NCI-H1105 (cell line): ENCODE measurements around the gene POLR3E.
"Not testable (repeated sequence)": the region's sequence is repeated elsewhere in the genome, so short reads cannot be mapped to it uniquely, and the experiment has no call there.

Experiments
- DNase-seq: peaks from one replicate; lab custom pipeline; 2025; lab: John Stamatoyannopoulos, UW

Gene POLR3E

GRCh38 chr16:22366371-22366770 is 69.2 kb downstream of the POLR3E start:
- DNase-seq: no peak

DNA sequence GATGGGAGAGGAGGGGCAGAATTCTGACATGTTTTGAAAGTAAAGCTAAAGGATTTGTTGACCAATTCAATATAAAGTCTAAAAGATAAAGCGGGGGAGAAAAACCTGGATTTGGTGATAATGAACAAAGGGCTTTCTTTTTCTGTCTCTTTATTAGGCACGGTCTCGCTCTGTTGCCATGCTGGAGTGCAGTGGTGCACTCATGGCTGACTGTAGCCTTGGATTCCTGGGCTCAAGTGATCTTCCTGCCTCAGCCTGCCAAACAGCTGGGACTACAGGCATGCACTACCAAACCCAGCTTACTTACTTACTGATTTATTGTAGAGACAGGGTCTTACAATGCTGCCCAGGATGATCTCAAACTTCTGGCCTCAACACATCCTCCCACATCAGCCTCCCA is 69.7 kb downstream of the POLR3E start:
- DNase-seq: no peak

DNA sequence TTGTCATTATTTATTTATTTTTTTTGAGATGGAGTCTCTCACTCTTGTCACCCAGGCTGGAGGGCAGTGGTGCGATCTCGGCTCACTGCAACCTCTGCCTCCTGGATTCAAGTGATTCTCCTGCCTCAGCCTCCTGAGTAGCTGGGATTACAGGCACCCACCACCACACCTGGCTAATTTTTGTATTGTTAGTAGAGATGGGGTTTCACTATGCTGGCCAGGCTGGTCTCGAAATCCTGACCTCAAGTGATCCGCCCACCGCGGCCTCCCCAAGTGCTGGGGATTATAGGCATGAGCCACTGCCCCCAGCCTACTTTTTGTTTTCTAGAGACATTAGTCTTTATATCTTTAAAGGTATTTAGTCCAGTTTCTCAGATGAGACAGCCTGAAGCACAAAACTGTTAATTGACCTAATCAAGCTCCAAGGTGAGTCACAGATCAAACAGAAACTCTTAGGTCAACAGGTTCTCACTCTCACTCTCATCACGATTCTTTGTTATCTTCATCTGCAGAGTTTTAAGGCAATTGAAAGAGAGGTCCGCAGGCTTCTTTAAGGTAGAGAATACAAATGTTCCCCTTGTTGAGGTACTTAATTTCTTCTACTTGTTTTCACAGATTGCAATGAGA is 71.1 kb downstream of the POLR3E start:
- DNase-seq: not testable (repeated sequence)

DNA sequence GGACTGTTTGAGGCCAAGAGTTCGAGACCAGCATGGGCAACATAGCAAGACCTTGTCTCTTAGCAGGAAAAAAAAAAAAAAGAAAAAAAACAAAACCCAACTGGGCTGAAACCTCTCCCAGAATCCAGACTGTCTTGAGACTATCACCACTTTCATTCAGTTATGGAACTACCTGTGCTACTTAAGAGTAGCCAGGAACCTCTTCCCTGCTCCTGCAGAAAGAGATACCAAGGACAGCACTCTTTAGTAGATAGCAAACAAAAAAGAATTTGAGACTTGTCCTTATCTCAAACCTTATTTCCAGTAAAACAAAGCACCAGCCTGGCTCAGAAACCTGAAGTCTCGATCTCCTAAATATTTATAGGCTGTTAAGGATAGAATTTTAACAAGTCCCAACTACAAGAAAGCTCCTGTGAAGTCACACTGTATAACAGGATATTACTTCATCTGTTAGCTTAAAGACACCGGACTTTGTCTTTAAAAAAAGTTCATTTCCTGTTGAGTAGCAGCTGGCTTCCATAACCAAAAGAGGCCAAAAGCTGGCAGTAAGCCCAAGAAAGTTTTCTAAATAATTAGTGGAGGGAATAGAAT is 72.1 kb downstream of the POLR3E start:
- no peak for DNase-seq

DNA sequence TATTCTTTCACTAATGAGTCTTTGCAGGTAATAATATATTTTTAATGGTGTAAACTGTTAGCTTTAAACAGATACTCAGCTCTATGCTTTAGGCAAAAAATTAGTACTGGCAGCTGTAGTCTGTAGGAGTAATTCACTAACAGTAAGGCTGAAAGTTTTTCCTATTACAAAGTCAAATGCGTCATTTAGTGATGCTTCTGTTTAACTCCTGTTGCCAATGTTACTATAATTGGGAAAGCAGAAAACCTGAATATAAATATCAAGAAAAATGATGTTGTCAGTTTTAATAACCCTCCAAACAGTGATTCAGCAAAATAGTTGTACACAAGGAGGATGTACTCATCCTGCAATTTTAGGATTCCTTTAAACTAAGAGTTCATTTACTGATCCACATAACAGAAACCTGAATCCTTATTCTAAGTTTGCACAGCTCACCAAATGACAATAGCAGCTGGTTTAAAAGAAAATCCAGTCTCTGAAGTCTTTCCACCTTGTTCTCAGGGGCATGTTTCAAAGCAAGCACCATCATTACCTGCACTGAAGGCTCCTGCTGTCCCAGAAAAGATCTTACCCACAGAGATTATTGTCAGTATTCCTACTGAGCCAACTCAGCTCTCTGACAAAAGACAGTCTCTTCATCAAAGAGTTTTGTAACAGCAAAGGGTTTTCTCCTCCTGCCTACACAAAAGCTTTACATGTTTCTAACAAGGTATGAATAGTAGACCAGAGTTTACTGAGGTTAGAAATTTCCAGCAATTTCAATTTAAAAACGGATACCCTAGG is 73.0 kb downstream of the POLR3E start:
- no peak for DNase-seq

DNA sequence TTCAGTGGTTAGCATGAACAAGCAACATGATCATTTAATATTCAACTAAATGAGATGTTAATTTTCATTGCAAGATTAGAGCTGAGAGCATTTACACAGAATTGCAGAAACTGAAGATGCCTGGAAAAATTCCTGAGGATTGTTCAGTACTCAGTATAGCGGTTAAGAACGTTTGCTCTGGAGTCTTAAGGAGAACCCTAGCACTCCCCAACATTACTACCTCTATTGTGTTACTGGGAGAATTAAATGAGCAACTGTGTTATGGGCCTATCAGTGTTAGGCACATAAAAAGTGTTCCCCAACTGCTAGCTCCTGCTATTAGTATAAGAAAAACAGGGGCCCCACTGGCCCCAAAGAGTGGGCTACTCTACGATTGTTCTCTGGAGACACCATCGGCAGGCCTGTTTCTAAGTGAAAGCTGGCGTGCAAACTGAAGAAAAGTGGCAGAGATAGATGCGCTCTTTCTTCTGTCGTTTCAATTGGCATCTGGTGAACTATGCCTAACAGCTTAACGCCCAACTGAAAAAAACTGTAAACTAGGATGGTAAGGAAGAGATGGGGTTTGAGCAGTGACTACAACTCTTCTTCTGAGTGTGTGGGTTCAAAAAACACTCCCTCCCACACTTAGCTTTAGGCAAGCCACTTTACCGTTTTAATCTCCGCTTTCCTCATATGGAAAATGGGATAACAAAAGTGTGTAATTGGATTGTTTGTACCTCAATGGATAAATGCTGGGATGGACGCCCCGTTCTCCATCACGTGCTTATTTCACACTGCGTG is 75.9 kb downstream of the POLR3E start:
- DNase-seq: no peak

- no peak for DNase-seq
Measured at GRCh38 chr16:22373662-22374310, 76.6 kb downstream of the POLR3E start.

DNA sequence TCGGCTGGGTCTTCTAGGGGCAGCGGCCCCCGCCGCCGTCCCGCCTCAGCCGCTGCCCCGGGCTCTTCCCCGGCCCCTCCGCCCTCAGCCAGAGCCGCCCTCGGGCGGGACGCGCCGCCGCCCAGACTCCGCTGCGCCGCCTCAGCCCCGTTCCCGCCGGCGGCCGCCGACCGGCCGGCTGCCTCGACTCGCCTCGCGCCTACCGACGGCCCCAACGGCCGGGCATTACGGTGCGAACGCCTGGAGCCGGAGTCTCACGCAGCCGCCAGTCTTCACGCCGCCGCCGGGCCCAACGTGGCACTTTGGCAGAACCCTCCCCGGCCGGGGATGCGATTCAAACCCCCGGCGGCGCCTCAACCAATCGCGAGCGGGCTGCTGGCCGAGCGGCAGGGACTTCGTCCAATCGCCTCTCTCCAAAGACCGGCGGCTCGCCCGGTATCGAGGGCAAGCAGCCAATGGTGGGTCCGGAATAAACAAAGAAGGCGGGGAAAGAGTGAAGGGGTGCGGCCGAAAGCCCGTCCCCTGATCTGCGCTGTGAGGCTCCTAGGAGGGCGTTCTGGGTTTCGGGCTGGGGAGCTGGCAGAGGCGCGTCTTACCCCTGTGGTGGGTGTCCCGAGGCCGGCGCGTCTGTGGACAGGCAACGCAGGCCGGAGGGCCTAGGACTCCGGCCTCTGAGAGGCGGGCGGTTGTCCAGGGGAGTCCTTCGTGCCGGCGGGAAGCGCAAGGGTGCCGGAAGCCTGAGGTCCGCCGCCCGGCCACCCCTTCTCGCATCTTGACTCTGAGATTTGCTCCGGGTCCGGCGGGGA is 77.3 kb downstream of the POLR3E start, which contains the start of gene CDR2:
TSS of gene CDR2 (minus strand) at position 309 of the 806 bp plus-strand sequence. CDS start 310 bp downstream, outside the sequence.
- DNase-seq: peak; percentile 87

- no peak for DNase-seq
Measured at GRCh38 chr16:22375117-22375962, 78.1 kb downstream of the POLR3E start.

DNA sequence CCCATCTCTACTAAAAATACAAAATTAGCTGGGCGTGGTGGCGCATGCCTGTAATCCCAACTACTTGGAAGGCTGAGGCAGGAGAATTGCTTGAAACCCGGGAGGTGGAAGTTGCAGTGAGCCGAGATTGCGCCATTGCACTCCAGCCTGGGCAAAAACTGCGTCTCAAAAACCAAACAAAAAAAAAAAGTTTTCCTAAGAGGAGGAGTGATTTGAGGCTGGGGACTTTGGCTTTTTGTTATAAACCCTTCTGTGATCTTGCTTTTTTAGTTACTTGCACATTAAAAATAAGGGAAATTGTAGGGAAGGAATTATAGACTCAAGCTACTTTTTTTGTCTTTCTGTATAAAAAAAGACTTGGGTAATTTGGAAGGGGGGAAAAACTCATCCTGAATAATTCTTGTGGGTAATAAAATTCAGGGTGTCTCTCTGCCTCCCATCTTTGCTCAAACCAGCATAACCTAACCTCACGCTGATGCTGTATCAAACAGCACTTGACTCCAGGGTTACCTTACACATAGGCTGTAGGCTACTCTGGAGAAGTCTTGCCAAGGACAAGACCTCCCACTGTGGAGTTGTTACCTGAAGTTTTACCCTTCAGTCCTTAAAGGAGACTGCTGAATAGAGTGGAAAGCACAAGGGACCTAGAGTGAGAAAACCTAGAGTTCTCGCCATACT is 78.9 kb downstream of the POLR3E start:
- DNase-seq: no peak

DNA sequence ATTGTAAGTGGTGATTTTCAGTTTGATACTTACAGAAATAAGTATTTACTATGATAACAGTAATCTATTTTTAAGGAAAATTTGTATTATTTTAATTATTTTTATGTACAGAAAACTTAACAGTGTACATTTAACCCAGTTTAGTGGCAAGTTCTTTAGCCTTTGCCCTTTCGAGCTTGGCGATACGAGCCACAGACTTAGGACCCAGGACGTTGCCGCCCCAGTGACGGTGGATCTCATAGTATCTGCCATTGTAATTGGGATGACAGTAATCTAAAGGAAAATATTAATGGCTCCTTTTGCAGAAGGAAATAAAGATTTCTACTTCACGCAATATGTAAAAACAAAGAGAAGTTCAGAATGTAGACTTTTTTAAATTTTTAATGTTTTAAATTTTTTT is 82.4 kb downstream of the POLR3E start:
- DNase-seq: no peak

DNA sequence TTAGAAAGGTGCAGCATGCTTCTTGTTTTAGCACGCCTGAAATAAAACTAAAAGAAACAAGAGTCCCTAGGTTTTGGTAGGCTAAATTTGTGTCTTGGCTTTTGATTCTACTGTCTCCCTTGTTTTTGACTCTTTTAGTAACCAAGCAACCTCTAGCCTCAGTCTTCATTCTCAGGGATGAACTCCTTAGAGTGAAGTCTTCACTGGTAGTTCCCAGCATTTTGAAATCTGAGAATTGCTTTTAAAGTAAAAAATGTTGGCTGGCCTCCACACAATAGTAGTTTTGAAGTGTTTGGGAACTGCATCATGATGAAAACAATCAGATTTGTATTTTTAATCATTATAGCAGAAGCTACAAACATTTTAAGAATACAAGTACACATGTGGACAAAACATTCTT is 83.3 kb downstream of the POLR3E start:
- no peak for DNase-seq

- no peak for DNase-seq
Measured at GRCh38 chr16:22381392-22381791, 84.2 kb downstream of the POLR3E start.

DNA sequence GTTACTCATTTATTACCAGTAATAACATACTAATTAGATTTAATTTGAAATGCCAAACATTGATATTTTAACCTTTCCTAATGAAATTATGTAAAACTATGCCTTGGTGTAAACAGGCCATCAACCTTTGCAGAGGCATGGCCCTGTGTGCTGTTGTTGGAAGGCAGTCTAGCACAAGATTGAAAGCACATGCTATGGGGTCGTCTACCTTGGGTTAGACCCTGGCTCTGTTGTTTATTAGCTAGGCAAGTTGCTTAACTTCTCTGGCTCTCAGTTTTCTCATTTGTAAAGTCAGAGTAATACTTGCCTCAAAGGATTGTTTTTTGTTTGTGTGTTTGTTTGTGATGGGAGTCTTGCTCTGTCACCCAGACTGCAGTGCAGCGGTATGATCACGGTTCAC is 86.6 kb downstream of the POLR3E start:
- DNase-seq: no peak
